ENCODE measurements around the gene ARHGEF40. TPM values are rescaled to one million over a fixed set of nuclear protein-coding genes. Genes with fewer than 3 reads are reported as not detected.
A peak's percentile ranks its signal among the peaks of the same experiment; 100 is the strongest.

ARHGEF40 gene
- total and polyA plus RNA-seq, 10 of the 15 experiments (the other 5 are each of a cell fraction or from before 2014, with no cell fraction given), result 0.03 to 0.31 (median 0.08) TPM; not detected in 2

GRCh38 chr14:21066882-21067502 lies 3.1 kb upstream of the ARHGEF40 start:
- no TSS peak for BruUV-seq (replicated peaks)
- in situ Hi-C loops (cut with MboI) (no loop called here), intact Hi-C loops (cut with micrococcal nuclease; ENCODE audit: unreplicated experiment) (loop anchor here (2.0 kb wide), 1 partner anchor 52 kb away; no protein-coding TSS in a partner anchor)
- peaks cover 25% of the 10 kb centered on the region for H3K4me1 ChIP-seq (ENCODE audit: control insufficient read depth, insufficient read depth, low read length)
- POLR2A ChIA-PET, result no interaction called here
- H3K27me3 ChIP-seq (replicated peaks in 1 of 2; ENCODE audit: control insufficient read depth in 2 of 2, insufficient read depth in 2 of 2, low read length in 1 of 2), result peaks cover 9 to 20% of the 10 kb centered on the region in 2 experiments
- FAIRE-seq (peak; percentile 61), DNase-seq (ENCODE audit: low read depth, low spot score) (no peak), ATAC-seq (no peak)
- no peak overlapping the region for H3K27ac ChIP-seq (ENCODE audit: control insufficient read depth, insufficient read depth)
- H4K20me1 ChIP-seq (ENCODE audit: control insufficient read depth, insufficient read depth), result no peaks in the 10 kb centered on the region
- no peaks in the 10 kb centered on the region for H3K36me3 ChIP-seq (ENCODE audit: control insufficient read depth in 2 of 2, insufficient read depth in 2 of 2, low read length in 1 of 2)
- H3K79me2 ChIP-seq (ENCODE audit: control insufficient read depth, insufficient read depth, low read length), result no peaks in the 10 kb centered on the region
- no peak overlapping the region for H3K4me2 ChIP-seq (ENCODE audit: control insufficient read depth, insufficient read depth)
- H2AFZ ChIP-seq (ENCODE audit: control insufficient read depth, low read depth, low read length), result no peak overlapping the region
- H3K4me3 ChIP-seq, result no peak overlapping the region
- RAD21 ChIA-PET (ENCODE audit: unreplicated experiment), result interaction anchor here (0.8 to 4.8 kb wide), 8 partner anchors 22 to 58 kb away, joined by 3 to 55 read pairs (median 7); no protein-coding TSS in a partner anchor
- SMC1A ChIA-PET (ENCODE audit: uncharacterized antibody, unreplicated experiment), result interaction anchor here (0.7 to 3.2 kb wide), 7 partner anchors 10 to 211 kb away, joined by 3 to 38 read pairs (median 7); no protein-coding TSS in a partner anchor
- CTCF ChIA-PET, result interaction anchor here (0.7 to 6.3 kb wide), 10 partner anchors 15 to 76 kb away, joined by 3 to 151 read pairs (median 5); partner anchors contain the start of gene TMEM253
- WGBS (ENCODE audit: insufficient coverage, insufficient replicate concordance, low lambda C conversion rate, missing lambda C conversion rate), result 23% methylated on average over 7 of the region's 7 CpGs
- H3K9me3 ChIP-seq (replicated peaks; ENCODE audit: control insufficient read depth, insufficient read depth, low read length), result no peaks in the 10 kb centered on the region
- no peak overlapping the region for H3K9ac ChIP-seq (ENCODE audit: control insufficient read depth, insufficient read depth, low read length)
- TF ChIP-seq SP1 (IDR thresholded peaks at IDR 0.05; ENCODE audit: low read depth, low read length), result no peak
- TF ChIP-seq ZBTB40 (IDR thresholded peaks at IDR 0.05; ENCODE audit: borderline replicate concordance), result no peak
- no peak for TF ChIP-seq TBL1XR1 (IDR thresholded peaks at IDR 0.05; ENCODE audit: low read depth, low read length)
- no peak for TF ChIP-seq FOS (IDR thresholded peaks at IDR 0.05; ENCODE audit: borderline replicate concordance, extremely low read depth, insufficient read length)
- no peak for TF ChIP-seq RELA (IDR thresholded peaks at IDR 0.05; ENCODE audit: borderline replicate concordance, partially characterized antibody)
- TF ChIP-seq SMC3 (IDR thresholded peaks at IDR 0.05; ENCODE audit: borderline replicate concordance, low read length), result peak; percentile 37; the same call in 1 of the 2 replicates
- TF ChIP-seq BCL11A (IDR thresholded peaks at IDR 0.05; ENCODE audit: low read depth, low read length), result no peak
- no peak for TF ChIP-seq ZBED1 (IDR thresholded peaks at IDR 0.05; ENCODE audit: borderline replicate concordance)
- no peak for TF ChIP-seq JUND (IDR thresholded peaks at IDR 0.05; ENCODE audit: low read depth, low read length)
- no peak for TF ChIP-seq IRF3 (IDR thresholded peaks at IDR 0.05)
- no peak for TF ChIP-seq HSF1 (IDR thresholded peaks at IDR 0.05; ENCODE audit: low read depth, low read length)
- TF ChIP-seq RAD21 (IDR thresholded peaks at IDR 0.05; ENCODE audit: insufficient read depth, low read depth, low read length), result peak; percentile 58
- TF ChIP-seq, protein P1, sequence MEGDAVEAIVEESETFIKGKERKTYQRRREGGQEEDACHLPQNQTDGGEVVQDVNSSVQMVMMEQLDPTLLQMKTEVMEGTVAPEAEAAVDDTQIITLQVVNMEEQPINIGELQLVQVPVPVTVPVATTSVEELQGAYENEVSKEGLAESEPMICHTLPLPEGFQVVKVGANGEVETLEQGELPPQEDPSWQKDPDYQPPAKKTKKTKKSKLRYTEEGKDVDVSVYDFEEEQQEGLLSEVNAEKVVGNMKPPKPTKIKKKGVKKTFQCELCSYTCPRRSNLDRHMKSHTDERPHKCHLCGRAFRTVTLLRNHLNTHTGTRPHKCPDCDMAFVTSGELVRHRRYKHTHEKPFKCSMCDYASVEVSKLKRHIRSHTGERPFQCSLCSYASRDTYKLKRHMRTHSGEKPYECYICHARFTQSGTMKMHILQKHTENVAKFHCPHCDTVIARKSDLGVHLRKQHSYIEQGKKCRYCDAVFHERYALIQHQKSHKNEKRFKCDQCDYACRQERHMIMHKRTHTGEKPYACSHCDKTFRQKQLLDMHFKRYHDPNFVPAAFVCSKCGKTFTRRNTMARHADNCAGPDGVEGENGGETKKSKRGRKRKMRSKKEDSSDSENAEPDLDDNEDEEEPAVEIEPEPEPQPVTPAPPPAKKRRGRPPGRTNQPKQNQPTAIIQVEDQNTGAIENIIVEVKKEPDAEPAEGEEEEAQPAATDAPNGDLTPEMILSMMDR (IDR thresholded peaks at IDR 0.05 in 2 of 3, conservative IDR thresholded peaks at IDR 0.05 in 1 of 3; ENCODE audit: control insufficient read depth in 2 of 3, extremely low read depth in 1 of 3, insufficient read depth in 1 of 3, low read depth in 3 of 3, low read length in 3 of 3), result peak; percentile 36 to 48 (median 46); a peak in 5 of 6 replicates
- no peak for TF ChIP-seq BRCA1 (IDR thresholded peaks at IDR 0.05; ENCODE audit: low read depth, low read length)

Measured in GM12878 (cell line).